HG03342 (cell line): ENCODE results near the gene ATP13A3.

Experiments
- ATAC-seq: cut with Tn5 transposase; IDR thresholded peaks from one replicate; pipeline ENCODE4 v1.9.1; 2021; ENCODE audit warnings: mild to moderate bottlenecking, moderate library complexity; ENCODE audit not compliant: unreplicated experiment

Gene ATP13A3

GRCh38 chr3:194396539-194396858 is 90.3 kb downstream of the ATP13A3 start:
- ATAC-seq: no peak

- ATAC-seq: no peak
Observed at GRCh38 chr3:194395778-194396538, 90.8 kb downstream of the ATP13A3 start.

- ATAC-seq: no peak
Observed at GRCh38 chr3:194395212-194395611, 91.6 kb downstream of the ATP13A3 start.

- ATAC-seq: no peak
Observed at GRCh38 chr3:194392576-194392975, 94.2 kb downstream of the ATP13A3 start.

- no peak for ATAC-seq
Observed at GRCh38 chr3:194390835-194391234, 96.0 kb downstream of the ATP13A3 start.

GRCh38 chr3:194389269-194389668 is 97.5 kb downstream of the ATP13A3 start:
- no peak for ATAC-seq

- no peak for ATAC-seq
Observed at GRCh38 chr3:194387926-194388418, 98.8 kb downstream of the ATP13A3 start.

- no peak for ATAC-seq
Observed at GRCh38 chr3:194387276-194387675, 99.5 kb downstream of the ATP13A3 start.

GRCh38 chr3:194386648-194387047 is 100.2 kb downstream of the ATP13A3 start:
- ATAC-seq: no peak

- no peak for ATAC-seq
Observed at GRCh38 chr3:194386066-194386465, 100.7 kb downstream of the ATP13A3 start.

GRCh38 chr3:194384569-194385001 is 102.2 kb downstream of the ATP13A3 start:
- ATAC-seq: no peak

- ATAC-seq: no peak
Observed at GRCh38 chr3:194384156-194384555, 102.6 kb downstream of the ATP13A3 start.

GRCh38 chr3:194383276-194383940 is 103.4 kb downstream of the ATP13A3 start:
- ATAC-seq: no peak

GRCh38 chr3:194382892-194383223 is 103.9 kb downstream of the ATP13A3 start:
- no peak for ATAC-seq

- ATAC-seq: no peak
Observed at GRCh38 chr3:194382196-194382891, 104.5 kb downstream of the ATP13A3 start.

- no peak for ATAC-seq
Observed at GRCh38 chr3:194381460-194381875, 105.3 kb downstream of the ATP13A3 start.

- no peak for ATAC-seq
Observed at GRCh38 chr3:194380326-194380725, 106.5 kb downstream of the ATP13A3 start.

- no peak for ATAC-seq
Observed at GRCh38 chr3:194379651-194380050, 107.2 kb downstream of the ATP13A3 start.

GRCh38 chr3:194379231-194379630 is 107.6 kb downstream of the ATP13A3 start:
- no peak for ATAC-seq

GRCh38 chr3:194377708-194378107 is 109.1 kb downstream of the ATP13A3 start:
- no peak for ATAC-seq

- ATAC-seq: no peak
Observed at GRCh38 chr3:194376241-194376560, 110.6 kb downstream of the ATP13A3 start.
